Measurements from ENCODE around the gene PLCB1. TPM values are rescaled to one million over a fixed set of nuclear protein-coding genes. Genes with fewer than 3 reads are reported as not detected.

PLCB1 gene
- polyA plus RNA-seq, 1 donor (not counting 4 experiments of a cell fraction or from before 2014, with no cell fraction given): 0.37 TPM

DNA sequence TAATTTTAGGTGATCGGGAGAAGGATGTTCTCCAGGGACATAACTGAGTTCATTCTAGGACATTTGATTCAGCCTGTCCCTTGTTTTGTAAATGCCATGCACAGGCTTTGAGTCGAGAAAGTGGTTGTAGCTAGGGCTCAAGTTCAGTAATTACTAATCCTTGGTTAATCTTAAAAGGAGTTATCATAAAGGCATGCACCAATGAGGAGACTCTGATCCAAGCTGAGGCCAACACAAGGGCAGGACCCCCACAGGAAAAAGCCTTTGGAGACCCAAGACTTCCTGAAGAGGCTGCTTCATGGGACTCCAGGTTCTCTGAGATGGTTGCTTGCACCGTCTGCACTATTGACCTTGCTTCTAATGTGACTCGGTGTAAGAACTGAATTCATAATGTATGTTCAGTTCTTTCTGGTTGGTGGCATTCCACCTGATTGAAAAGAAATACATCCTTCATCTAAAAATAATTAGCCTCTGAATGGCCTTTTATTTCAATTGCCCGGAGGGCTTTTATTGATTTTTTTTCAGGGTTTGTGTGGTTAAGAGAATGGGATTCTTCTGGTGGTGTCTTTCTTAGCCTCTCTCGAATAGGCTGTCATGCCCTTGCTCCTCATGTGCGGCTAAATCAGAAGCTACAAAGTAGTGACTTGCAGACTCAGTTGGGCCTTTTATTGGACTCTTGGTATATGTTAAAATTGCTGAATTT lies 735.1 kb downstream of the PLCB1 start:
- DNase-seq (ENCODE audit: low read depth, low spot score): no peak

DNA sequence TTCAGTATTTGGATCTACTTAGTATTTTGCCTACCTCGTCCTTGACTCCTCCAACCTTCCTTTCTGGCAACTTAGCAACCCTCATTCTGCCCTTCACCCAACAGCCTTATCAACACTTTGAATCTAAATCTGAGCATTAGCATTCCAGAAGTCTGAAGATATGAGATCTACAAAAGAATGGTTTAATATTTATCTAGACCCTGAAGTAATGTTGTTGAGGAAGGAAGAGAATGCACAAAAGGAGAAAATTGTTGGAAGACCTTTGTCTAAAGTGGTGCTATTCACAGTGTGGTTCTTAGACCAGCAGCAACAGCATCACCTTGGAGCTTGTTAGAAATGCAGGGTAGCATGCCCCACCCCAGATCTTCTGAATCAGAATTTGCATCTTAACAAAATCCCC lies 738.6 kb downstream of the PLCB1 start:
- no peak for TF ChIP-seq EZH2 (IDR thresholded peaks at IDR 0.05; ENCODE audit: low read length)
- TF ChIP-seq CTCF (optimal IDR thresholded peaks at IDR 0.05 in 1 of 3, IDR thresholded peaks at IDR 0.05 in 1 of 3, conservative IDR thresholded peaks at IDR 0.05 in 1 of 3; ENCODE audit: extremely low read depth in 1 of 3, insufficient read depth in 2 of 3, low read length in 3 of 3): no peak
- Histone ChIP-seq H3K36me3 (ENCODE audit: control insufficient read depth in 2 of 2, extremely low read depth in 1 of 2, insufficient read depth in 2 of 2, low read length in 2 of 2) (no peaks in the 10 kb centered on the region), H4K20me1 (ENCODE audit: control insufficient read depth, extremely low read depth, insufficient read depth, low read length) (no peaks in the 10 kb centered on the region), H3K4me3 (ENCODE audit: control insufficient read depth in 2 of 3, extremely low read depth in 1 of 3, insufficient read depth in 2 of 3, low read depth in 1 of 3, low read length in 3 of 3) (no peak overlapping the region), H3K4me1 (ENCODE audit: control insufficient read depth, extremely low read depth, insufficient read depth, low read length) (no peaks in the 10 kb centered on the region), H2AFZ (ENCODE audit: control insufficient read depth, low read length) (no peak overlapping the region), H3K79me2 (ENCODE audit: control insufficient read depth, insufficient read depth, low read length) (no peaks in the 10 kb centered on the region), H3K9me3 (ENCODE audit: control insufficient read depth, low read depth, low read length) (no peaks in the 10 kb centered on the region), H3K9ac (ENCODE audit: control insufficient read depth, extremely low read depth, insufficient read depth, low read length) (no peak overlapping the region), H3K27ac (ENCODE audit: control insufficient read depth, insufficient read depth, low read length) (no peak overlapping the region), H3K27me3 (ENCODE audit: control insufficient read depth, extremely low read depth, insufficient read depth, low read length) (no peaks in the 10 kb centered on the region), H3K4me2 (ENCODE audit: control insufficient read depth, extremely low read depth, insufficient read depth, low read depth, low read length) (no peak overlapping the region), H3K9me1 (ENCODE audit: control insufficient read depth, extremely low read depth, insufficient read depth, low read length) (no peaks in the 10 kb centered on the region)
- FAIRE-seq (no peak), DNase-seq (ENCODE audit: low read depth, low spot score) (no peak)
- dilution Hi-C loops (cut with MboI; ENCODE audit: extremely low pct_ligation_motif_present, low sequenced_read_pairs): no loop called here

More for the DNA sequence above, 735.1 kb downstream of the PLCB1 start:
- no peaks in the 10 kb centered on the region for H3K79me2 ChIP-seq (ENCODE audit: control insufficient read depth, insufficient read depth, low read length)
- no peaks in the 10 kb centered on the region for H3K27me3 ChIP-seq (ENCODE audit: control insufficient read depth, extremely low read depth, insufficient read depth, low read length)
- no peak overlapping the region for H3K27ac ChIP-seq (ENCODE audit: control insufficient read depth, insufficient read depth, low read length)
- no peaks in the 10 kb centered on the region for H3K9me1 ChIP-seq (ENCODE audit: control insufficient read depth, extremely low read depth, insufficient read depth, low read length)
- no peaks in the 10 kb centered on the region for H4K20me1 ChIP-seq (ENCODE audit: control insufficient read depth, extremely low read depth, insufficient read depth, low read length)
- no peak for TF ChIP-seq CTCF (optimal IDR thresholded peaks at IDR 0.05 in 1 of 3, IDR thresholded peaks at IDR 0.05 in 1 of 3, conservative IDR thresholded peaks at IDR 0.05 in 1 of 3; ENCODE audit: extremely low read depth in 1 of 3, insufficient read depth in 2 of 3, low read length in 3 of 3)
- TF ChIP-seq EZH2 (IDR thresholded peaks at IDR 0.05; ENCODE audit: low read length): no peak
- dilution Hi-C loops (cut with MboI; ENCODE audit: extremely low pct_ligation_motif_present, low sequenced_read_pairs): no loop called here
- H3K36me3 ChIP-seq (ENCODE audit: control insufficient read depth in 2 of 2, extremely low read depth in 1 of 2, insufficient read depth in 2 of 2, low read length in 2 of 2): no peaks in the 10 kb centered on the region
- no peak for FAIRE-seq
- H3K4me1 ChIP-seq (ENCODE audit: control insufficient read depth, extremely low read depth, insufficient read depth, low read length): no peaks in the 10 kb centered on the region
- no peaks in the 10 kb centered on the region for H3K9me3 ChIP-seq (ENCODE audit: control insufficient read depth, low read depth, low read length)
- H3K9ac ChIP-seq (ENCODE audit: control insufficient read depth, extremely low read depth, insufficient read depth, low read length): no peak overlapping the region
- H3K4me2 ChIP-seq (ENCODE audit: control insufficient read depth, extremely low read depth, insufficient read depth, low read depth, low read length): no peak overlapping the region
- no peak overlapping the region for H2AFZ ChIP-seq (ENCODE audit: control insufficient read depth, low read length)
- no peak overlapping the region for H3K4me3 ChIP-seq (ENCODE audit: control insufficient read depth in 2 of 3, extremely low read depth in 1 of 3, insufficient read depth in 2 of 3, low read depth in 1 of 3, low read length in 3 of 3)

Measured in keratinocyte (primary cell).